Ovary (tissue), 3 donors: Measurements from ENCODE around the gene PRDX4.

Source experiments
- EP300 ChIP-seq: sonication (generic); formaldehyde crosslinking; IDR thresholded peaks from one replicate; pipeline ENCODE4 v1.6.1; 2017; ENCODE audit warnings: antibody characterized with exemption
- TF ChIP-seq, protein P1 (sequence below), 3 donors: fragments of 450-650 bp in 2 of 3; fragments of 200-600 bp in 1 of 3; IDR thresholded peaks; one replicate each; pipeline versions ENCODE4 v1.5.1 to v1.8.0; 2016 to 2022; ENCODE audit warnings: antibody characterized with exemption in 3 of 3, mild to moderate bottlenecking in 1 of 3
- donor health status: DM: no; HTN: no; CAD: no.

DNA sequence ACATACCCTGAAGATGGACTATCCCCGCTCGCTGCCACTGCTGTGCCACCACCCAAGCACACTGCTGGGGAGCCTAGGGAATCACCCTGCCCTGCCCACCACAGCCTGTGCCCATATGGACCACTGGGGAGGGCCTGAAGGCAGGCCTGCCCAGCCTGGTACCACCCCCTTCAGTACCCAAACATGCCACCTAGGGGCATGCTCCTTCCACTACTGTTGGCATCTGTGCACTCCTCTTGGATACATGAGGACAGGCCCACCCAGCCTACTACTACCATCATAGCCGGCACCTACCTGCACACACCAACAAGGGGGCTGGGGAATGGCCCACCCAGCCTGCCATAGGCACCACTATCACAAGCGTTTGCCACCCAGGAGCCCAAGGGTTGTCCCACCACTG is 30.1 kb upstream of the PRDX4 start:
- no peak for TF ChIP-seq EP300
- TF ChIP-seq, protein P1, sequence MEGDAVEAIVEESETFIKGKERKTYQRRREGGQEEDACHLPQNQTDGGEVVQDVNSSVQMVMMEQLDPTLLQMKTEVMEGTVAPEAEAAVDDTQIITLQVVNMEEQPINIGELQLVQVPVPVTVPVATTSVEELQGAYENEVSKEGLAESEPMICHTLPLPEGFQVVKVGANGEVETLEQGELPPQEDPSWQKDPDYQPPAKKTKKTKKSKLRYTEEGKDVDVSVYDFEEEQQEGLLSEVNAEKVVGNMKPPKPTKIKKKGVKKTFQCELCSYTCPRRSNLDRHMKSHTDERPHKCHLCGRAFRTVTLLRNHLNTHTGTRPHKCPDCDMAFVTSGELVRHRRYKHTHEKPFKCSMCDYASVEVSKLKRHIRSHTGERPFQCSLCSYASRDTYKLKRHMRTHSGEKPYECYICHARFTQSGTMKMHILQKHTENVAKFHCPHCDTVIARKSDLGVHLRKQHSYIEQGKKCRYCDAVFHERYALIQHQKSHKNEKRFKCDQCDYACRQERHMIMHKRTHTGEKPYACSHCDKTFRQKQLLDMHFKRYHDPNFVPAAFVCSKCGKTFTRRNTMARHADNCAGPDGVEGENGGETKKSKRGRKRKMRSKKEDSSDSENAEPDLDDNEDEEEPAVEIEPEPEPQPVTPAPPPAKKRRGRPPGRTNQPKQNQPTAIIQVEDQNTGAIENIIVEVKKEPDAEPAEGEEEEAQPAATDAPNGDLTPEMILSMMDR (IDR thresholded peaks at IDR 0.05) = no peak
